Measurements from ENCODE around the gene ZBTB1. TPM values are rescaled to one million over a fixed set of nuclear protein-coding genes. Genes with fewer than 3 reads are reported as not detected.

The ZBTB1 gene
- total RNA-seq, 4 donors from 2014 or later, result 39.8 to 71.1 (median 44.5) TPM

DNA sequence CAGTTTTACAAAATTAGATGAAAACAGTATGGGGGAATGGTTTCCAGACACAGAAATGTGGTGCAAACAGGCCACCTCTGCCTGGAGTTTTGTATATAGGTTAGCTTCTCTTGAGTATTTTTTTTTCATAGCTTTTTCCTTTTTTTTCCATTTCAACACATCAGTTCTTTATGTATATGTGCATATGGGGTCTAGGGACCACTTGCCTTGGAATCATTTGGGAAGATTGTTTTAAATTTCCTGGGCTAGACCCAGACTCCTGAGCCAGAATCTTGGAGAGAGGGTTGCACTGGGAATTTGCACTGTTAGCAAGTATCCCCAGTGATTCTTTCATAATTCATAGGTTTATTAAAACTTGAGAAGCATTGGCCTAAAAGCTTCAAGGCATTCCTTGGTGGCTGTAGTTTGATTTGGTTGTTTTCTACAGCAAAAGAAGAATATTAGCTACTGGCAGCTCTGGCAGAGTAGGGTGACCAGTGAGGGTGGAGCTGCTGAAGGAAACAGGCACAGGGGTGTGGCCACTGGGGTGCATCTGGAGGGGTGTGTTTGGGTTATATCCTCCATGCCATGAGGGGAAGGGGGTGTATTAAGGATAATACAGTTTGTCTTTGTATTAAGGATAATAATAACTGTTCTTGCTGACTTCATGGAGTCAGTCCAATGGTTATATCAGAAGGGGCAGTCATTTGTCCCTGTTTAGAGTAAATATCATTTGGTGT, 68.0 kb downstream of the ZBTB1 start:
- no peak for ATAC-seq
- Histone ChIP-seq H3K27ac (peak overlapping the region; percentile 81 to 90 (median 84)), H3K4me1 (peaks cover 6 to 72% (median 15%) of the 10 kb centered on the region in 3 donors), H3K4me3 (no peak overlapping the region), H3K36me3 (no peaks in the 10 kb centered on the region), H3K27me3 (no peaks in the 10 kb centered on the region), H3K9me3 (no peaks in the 10 kb centered on the region)
- no peak for TF ChIP-seq POLR2AphosphoS5 (IDR thresholded peaks at IDR 0.05)
- TF ChIP-seq, protein P1, sequence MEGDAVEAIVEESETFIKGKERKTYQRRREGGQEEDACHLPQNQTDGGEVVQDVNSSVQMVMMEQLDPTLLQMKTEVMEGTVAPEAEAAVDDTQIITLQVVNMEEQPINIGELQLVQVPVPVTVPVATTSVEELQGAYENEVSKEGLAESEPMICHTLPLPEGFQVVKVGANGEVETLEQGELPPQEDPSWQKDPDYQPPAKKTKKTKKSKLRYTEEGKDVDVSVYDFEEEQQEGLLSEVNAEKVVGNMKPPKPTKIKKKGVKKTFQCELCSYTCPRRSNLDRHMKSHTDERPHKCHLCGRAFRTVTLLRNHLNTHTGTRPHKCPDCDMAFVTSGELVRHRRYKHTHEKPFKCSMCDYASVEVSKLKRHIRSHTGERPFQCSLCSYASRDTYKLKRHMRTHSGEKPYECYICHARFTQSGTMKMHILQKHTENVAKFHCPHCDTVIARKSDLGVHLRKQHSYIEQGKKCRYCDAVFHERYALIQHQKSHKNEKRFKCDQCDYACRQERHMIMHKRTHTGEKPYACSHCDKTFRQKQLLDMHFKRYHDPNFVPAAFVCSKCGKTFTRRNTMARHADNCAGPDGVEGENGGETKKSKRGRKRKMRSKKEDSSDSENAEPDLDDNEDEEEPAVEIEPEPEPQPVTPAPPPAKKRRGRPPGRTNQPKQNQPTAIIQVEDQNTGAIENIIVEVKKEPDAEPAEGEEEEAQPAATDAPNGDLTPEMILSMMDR (IDR thresholded peaks at IDR 0.05), result no peak
- no peak for TF ChIP-seq EP300 (IDR thresholded peaks at IDR 0.05)
- TF ChIP-seq POLR2A (IDR thresholded peaks at IDR 0.05), result no peak

- ATAC-seq, result no peak
- no peaks in the 10 kb centered on the region for H3K9me3 ChIP-seq
- TF ChIP-seq POLR2AphosphoS5 (IDR thresholded peaks at IDR 0.05), result peak; percentile 76
- no peak for TF ChIP-seq EP300 (IDR thresholded peaks at IDR 0.05)
- peak overlapping the region; percentile 81 to 90 (median 84) for H3K27ac ChIP-seq
- H3K36me3 ChIP-seq, result no peaks in the 10 kb centered on the region
- peaks cover 6 to 67% (median 15%) of the 10 kb centered on the region in 3 donors for H3K4me1 ChIP-seq
- H3K4me3 ChIP-seq, result no peak overlapping the region
- H3K27me3 ChIP-seq, result no peaks in the 10 kb centered on the region
- WGBS, 2 donors (ENCODE audit: low coverage in 1 of 2), result 0 to 64% methylated on average over 3 of the region's 3 CpGs
These were observed 68.5 kb downstream of the ZBTB1 start for GRCh38 chr14:64573109-64573508.

Small RNAs within 50 kb of the gene (small RNA-seq; reads per million reads assigned to genes)
- gene AL049869.4, result 0 reads per million in 4 donors

Other genes with a start within 250 kb of the ZBTB1 start
- gene ESR2, start 210.4 kb upstream of the ZBTB1 start, total RNA-seq, result 1 to 10 TPM in 1 of 4 donors, under 1 TPM in 2, not detected in 1; 0.23 to 2.5 (median 0.40) TPM
- gene MTHFD1, start 116.4 kb upstream of the ZBTB1 start, total RNA-seq, result 10 to 100 TPM; 34.5 to 54.5 (median 38.6) TPM
- 1 to 10 TPM; 1.9 to 2.6 (median 2.2) TPM for gene AKAP5, start 39.3 kb upstream of the ZBTB1 start, total RNA-seq
- 10 to 100 TPM in 2 of 4 donors, 1 to 10 TPM in 2; 7.4 to 12.5 (median 9.8) TPM for gene ZBTB25, start 932 bp upstream of the ZBTB1 start, total RNA-seq
- 100 to 1,000 TPM; 138 to 388 (median 225) TPM for gene HSPA2, start 36.0 kb downstream of the ZBTB1 start, total RNA-seq
- 1 to 10 TPM in 3 of 4 donors, not detected in 1; 1.3 to 2.8 (median 1.9) TPM for gene PPP1R36, start 45.2 kb downstream of the ZBTB1 start, total RNA-seq
- 10 to 100 TPM; 44.2 to 79.4 (median 57.7) TPM for gene PLEKHG3, start 199.7 kb downstream of the ZBTB1 start, total RNA-seq

All from gastroesophageal sphincter (tissue), 4 donors.